Thoracic aorta (tissue), 2 donors: ENCODE data around the gene DCUN1D4. TPM values are rescaled to one million over a fixed set of nuclear protein-coding genes. Genes with fewer than 3 reads are reported as not detected.

Experiments
- ATAC-seq: fragments of 150-250 bp; one replicate; pipeline ENCODE4 v1.8.0; 2017; ENCODE audit warnings: low read depth; ENCODE audit not compliant: insufficient number of reproducible peaks, low FRiP score
- DNase-seq: peaks from one replicate; pipeline ENCODE4 v3.0.0-alpha.2; 2020; ENCODE audit warnings: low spot score
- H3K27ac ChIP-seq, 2 donors: fragments of 200-600 bp; sonication (generic); 1 replicate in 1 of 2; 2 replicates in 1 of 2; pipeline ENCODE4 v1.5.1; 2016; ENCODE audit warnings: mild to moderate bottlenecking in 2 of 2, moderate library complexity in 2 of 2
- H3K27me3 ChIP-seq: fragments of 200-600 bp; sonication (generic); replicated peaks from 2 replicates; pipeline ENCODE4 v1.6.0; 2016; ENCODE audit warnings: mild to moderate bottlenecking; ENCODE audit not compliant: insufficient read depth
- H3K36me3 ChIP-seq: fragments of 200-600 bp; sonication (generic); one replicate; pipeline ENCODE4 v1.5.1; 2016
- H3K4me1 ChIP-seq, 2 donors: fragments of 200-600 bp; sonication (generic); 1 replicate in 1 of 2; 2 replicates in 1 of 2; pipeline versions ENCODE4 v1.5.1 to v1.6.0; 2016; ENCODE audit warnings: low read depth in 2 of 2, mild to moderate bottlenecking in 1 of 2; ENCODE audit not compliant: control insufficient read depth in 1 of 2
- H3K4me3 ChIP-seq: fragments of 200-600 bp; sonication (generic); 2 replicates; pipeline ENCODE4 v1.5.1; 2016; ENCODE audit warnings: mild to moderate bottlenecking
- H3K9me3 ChIP-seq: fragments of 200-600 bp; sonication (generic); 2 replicates; pipeline ENCODE4 v1.5.1; 2016
- CTCF ChIP-seq: fragments of 200-600 bp; sonication (generic); IDR thresholded peaks from one replicate; pipeline ENCODE4 v1.5.1; 2019; ENCODE audit warnings: antibody characterized with exemption
- total RNA-seq, 2 donors: library from RNA; depleted of rRNA; stranded (reverse); fragments of >200 nt; gene quantifications; one replicate each; pipeline versions ENCODE4 v1.1.0 to v1.2.3, GENCODE V29; 2016

Gene DCUN1D4
- 10 to 100 TPM; 30.3 to 53.8 TPM for total RNA-seq

GRCh38 chr4:51842554-51843308 is at the start of gene DCUN1D4:
TSS of gene DCUN1D4 (plus strand) at chr4:51843153. CDS start at chr4:51843243, 90 bp downstream.
- Histone ChIP-seq H3K4me3 (peak within 1 kb of the TSS; percentile 90), H3K27ac (peak within 1 kb of the TSS; percentile 95), H3K27me3 (no peaks in the 10 kb centered on the region), H3K36me3 (no peaks in the 10 kb centered on the region), H3K9me3 (no peaks in the 10 kb centered on the region), H3K4me1 (peaks cover 0 to 17% of the 10 kb centered on the region in 2 donors)
- peak; percentile 91 for ATAC-seq
- peak; percentile 46 for TF ChIP-seq CTCF
- DNase-seq: peak; percentile 99

GRCh38 chr4:51820443-51821234 is 22.3 kb upstream of the DCUN1D4 start:
- DNase-seq: no peak
- Histone ChIP-seq H3K27ac (no peak overlapping the region), H3K36me3 (no peaks in the 10 kb centered on the region), H3K4me1 (no peaks in the 10 kb centered on the region), H3K27me3 (no peaks in the 10 kb centered on the region), H3K4me3 (no peak overlapping the region), H3K9me3 (peaks cover 12% of the 10 kb centered on the region)
- no peak for TF ChIP-seq CTCF
- ATAC-seq: no peak

GRCh38 chr4:51825341-51825740 is 17.6 kb upstream of the DCUN1D4 start:
- no peaks in the 10 kb centered on the region for H3K27me3 ChIP-seq
- H3K9me3 ChIP-seq: peaks cover 7% of the 10 kb centered on the region
- DNase-seq: no peak
- TF ChIP-seq CTCF: no peak
- H3K4me1 ChIP-seq: no peaks in the 10 kb centered on the region
- H3K4me3 ChIP-seq: no peak overlapping the region
- no peaks in the 10 kb centered on the region for H3K36me3 ChIP-seq
- ATAC-seq: no peak
- H3K27ac ChIP-seq: no peak overlapping the region

- H3K9me3 ChIP-seq: no peaks in the 10 kb centered on the region
- no peak for TF ChIP-seq CTCF
- no peaks in the 10 kb centered on the region for H3K4me1 ChIP-seq
- no peak for DNase-seq
- no peaks in the 10 kb centered on the region for H3K36me3 ChIP-seq
- H3K27ac ChIP-seq: no peak overlapping the region
- ATAC-seq: no peak
- H3K4me3 ChIP-seq: no peak overlapping the region
- H3K27me3 ChIP-seq: no peaks in the 10 kb centered on the region
Measured at GRCh38 chr4:51830156-51830720, 12.7 kb upstream of the DCUN1D4 start.

GRCh38 chr4:51831133-51831532 is 11.8 kb upstream of the DCUN1D4 start:
- H3K27me3 ChIP-seq: no peaks in the 10 kb centered on the region
- no peaks in the 10 kb centered on the region for H3K36me3 ChIP-seq
- H3K9me3 ChIP-seq: no peaks in the 10 kb centered on the region
- no peak for DNase-seq
- no peak for ATAC-seq
- TF ChIP-seq CTCF: peak; percentile 52
- H3K4me3 ChIP-seq: no peak overlapping the region
- no peaks in the 10 kb centered on the region for H3K4me1 ChIP-seq
- H3K27ac ChIP-seq: no peak overlapping the region
